GM12892 (cell line): ENCODE data around the gene TEX2.

Experiments
- POLR2A ChIP-seq: IDR thresholded peaks from 2 replicates; pipeline ENCODE4 v1.6.1; 2011; ENCODE audit warnings: low read depth, low read length, control low read depth
- POLR2AphosphoS5 ChIP-seq: IDR thresholded peaks from 2 replicates; pipeline ENCODE4 v1.6.1; 2011; ENCODE audit warnings: low read depth, low read length, control low read depth
- TAF1 ChIP-seq: IDR thresholded peaks from 2 replicates; pipeline ENCODE4 v1.6.1; 2011; ENCODE audit warnings: low read depth, mild to moderate bottlenecking, control low read depth, low read length, borderline replicate concordance

- TF ChIP-seq TAF1 = no peak
- no peak for TF ChIP-seq POLR2AphosphoS5
- no peak for TF ChIP-seq POLR2A
Observed at GRCh38 chr17:64254755-64255154, 8.3 kb downstream of the TEX2 start.
